ENCODE results near the gene STAT5A.

DNA sequence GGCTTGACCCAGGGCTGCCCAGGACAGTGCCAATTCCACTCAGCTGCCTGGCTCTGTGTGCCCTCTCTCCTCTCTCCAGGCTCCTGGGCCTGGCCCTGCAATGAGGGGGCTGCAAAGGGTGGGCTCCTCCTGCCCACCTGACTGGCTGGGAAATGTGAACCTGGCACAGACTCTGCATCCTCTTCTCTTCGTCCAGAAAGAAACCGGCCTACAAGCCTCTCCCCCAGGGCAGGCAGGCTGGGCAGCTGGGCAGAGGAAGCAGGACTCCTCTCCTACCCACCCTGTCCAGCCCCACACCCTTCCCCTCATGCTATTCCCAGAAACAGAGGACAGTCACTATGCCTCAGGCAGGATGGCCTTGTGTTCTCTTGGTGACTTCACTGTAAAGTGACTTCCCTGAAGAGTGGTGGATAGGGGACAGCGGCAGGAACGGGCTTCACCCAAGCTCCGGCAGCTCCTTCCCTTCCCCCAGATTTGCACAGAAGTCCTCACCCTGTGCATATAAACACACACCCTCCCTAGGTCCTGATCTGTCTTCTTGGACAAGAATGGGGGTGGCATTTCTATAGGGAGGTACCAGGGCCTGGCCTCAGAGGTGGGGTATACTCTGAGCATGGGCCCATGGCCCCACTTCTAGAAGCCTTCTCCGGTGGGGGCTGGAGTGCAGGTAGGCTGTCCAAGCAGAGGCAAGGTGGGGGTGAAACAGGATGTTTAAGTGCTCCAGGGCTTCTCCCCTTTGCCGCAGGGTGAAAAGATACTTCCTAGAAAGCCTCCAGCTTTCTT, 4.9 kb upstream of the STAT5A start:
- TF ChIP-seq DIDO1 (tag; IDR thresholded peaks at IDR 0.05; ENCODE audit: low read depth) (no peak), ZNF316 (IDR thresholded peaks at IDR 0.05) (no peak), ELK3 (CRISPR knock-in tag; IDR thresholded peaks at IDR 0.05) (no peak), CBX8 (IDR thresholded peaks at IDR 0.05; ENCODE audit: borderline replicate concordance, extremely low read depth, low read depth, low read length, poor library complexity, severe bottlenecking) (no peak), ZNF384 (IDR thresholded peaks at IDR 0.05; ENCODE audit: low read depth, low read length) (no peak), FOXK1 (CRISPR knock-in tag; IDR thresholded peaks at IDR 0.05; ENCODE audit: borderline replicate concordance) (no peak), ZFP30 (CRISPR knock-in tag; IDR thresholded peaks at IDR 0.05; ENCODE audit: borderline replicate concordance) (no peak), ZNF253 (CRISPR knock-in tag; conservative IDR thresholded peaks at IDR 0.05) (no peak), TCF3 (CRISPR knock-in tag; IDR thresholded peaks at IDR 0.05) (no peak)
- TF ChIP-seq, protein P1, sequence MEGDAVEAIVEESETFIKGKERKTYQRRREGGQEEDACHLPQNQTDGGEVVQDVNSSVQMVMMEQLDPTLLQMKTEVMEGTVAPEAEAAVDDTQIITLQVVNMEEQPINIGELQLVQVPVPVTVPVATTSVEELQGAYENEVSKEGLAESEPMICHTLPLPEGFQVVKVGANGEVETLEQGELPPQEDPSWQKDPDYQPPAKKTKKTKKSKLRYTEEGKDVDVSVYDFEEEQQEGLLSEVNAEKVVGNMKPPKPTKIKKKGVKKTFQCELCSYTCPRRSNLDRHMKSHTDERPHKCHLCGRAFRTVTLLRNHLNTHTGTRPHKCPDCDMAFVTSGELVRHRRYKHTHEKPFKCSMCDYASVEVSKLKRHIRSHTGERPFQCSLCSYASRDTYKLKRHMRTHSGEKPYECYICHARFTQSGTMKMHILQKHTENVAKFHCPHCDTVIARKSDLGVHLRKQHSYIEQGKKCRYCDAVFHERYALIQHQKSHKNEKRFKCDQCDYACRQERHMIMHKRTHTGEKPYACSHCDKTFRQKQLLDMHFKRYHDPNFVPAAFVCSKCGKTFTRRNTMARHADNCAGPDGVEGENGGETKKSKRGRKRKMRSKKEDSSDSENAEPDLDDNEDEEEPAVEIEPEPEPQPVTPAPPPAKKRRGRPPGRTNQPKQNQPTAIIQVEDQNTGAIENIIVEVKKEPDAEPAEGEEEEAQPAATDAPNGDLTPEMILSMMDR (IDR thresholded peaks at IDR 0.05 in 2 of 3, conservative IDR thresholded peaks at IDR 0.05 in 1 of 3; ENCODE audit: insufficient read depth in 2 of 3, low read depth in 1 of 3, low read length in 3 of 3): no peak
- TF ChIP-seq, protein P2, sequence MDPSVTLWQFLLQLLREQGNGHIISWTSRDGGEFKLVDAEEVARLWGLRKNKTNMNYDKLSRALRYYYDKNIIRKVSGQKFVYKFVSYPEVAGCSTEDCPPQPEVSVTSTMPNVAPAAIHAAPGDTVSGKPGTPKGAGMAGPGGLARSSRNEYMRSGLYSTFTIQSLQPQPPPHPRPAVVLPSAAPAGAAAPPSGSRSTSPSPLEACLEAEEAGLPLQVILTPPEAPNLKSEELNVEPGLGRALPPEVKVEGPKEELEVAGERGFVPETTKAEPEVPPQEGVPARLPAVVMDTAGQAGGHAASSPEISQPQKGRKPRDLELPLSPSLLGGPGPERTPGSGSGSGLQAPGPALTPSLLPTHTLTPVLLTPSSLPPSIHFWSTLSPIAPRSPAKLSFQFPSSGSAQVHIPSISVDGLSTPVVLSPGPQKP (CRISPR knock-in tag; IDR thresholded peaks at IDR 0.05): no peak
- TF ChIP-seq, protein P3, sequence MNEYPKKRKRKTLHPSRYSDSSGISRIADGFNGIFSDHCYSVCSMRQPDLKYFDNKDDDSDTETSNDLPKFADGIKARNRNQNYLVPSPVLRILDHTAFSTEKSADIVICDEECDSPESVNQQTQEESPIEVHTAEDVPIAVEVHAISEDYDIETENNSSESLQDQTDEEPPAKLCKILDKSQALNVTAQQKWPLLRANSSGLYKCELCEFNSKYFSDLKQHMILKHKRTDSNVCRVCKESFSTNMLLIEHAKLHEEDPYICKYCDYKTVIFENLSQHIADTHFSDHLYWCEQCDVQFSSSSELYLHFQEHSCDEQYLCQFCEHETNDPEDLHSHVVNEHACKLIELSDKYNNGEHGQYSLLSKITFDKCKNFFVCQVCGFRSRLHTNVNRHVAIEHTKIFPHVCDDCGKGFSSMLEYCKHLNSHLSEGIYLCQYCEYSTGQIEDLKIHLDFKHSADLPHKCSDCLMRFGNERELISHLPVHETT (CRISPR knock-in tag; conservative IDR thresholded peaks at IDR 0.05 in 1 of 2, IDR thresholded peaks at IDR 0.05 in 1 of 2): no peak

Data from K562 (cell line).